Astrocyte (in vitro differentiated cells and primary cell): ENCODE measurements around the gene SGCE.

ENCODE experiments used
- CTCF ChIP-seq: IDR thresholded peaks from 2 replicates; pipeline ENCODE4 v1.5.1; 2011; ENCODE audit warnings: low read depth, mild to moderate bottlenecking, inconsistent platforms, low read length, moderate library complexity; ENCODE audit not compliant: insufficient read depth
- EZH2 ChIP-seq: IDR thresholded peaks from 2 replicates; pipeline ENCODE4 v1.6.1; 2012; ENCODE audit warnings: mild to moderate bottlenecking, low read length, inconsistent platforms; ENCODE audit not compliant: insufficient read depth

GRCh38 chr7:94612661-94613060, 43.3 kb downstream of the SGCE start:
- TF ChIP-seq CTCF (no peak), EZH2 (no peak)
